HCT116 (cell line): Measurements from ENCODE around the gene CKM. TPM values are rescaled to one million over a fixed set of nuclear protein-coding genes. Genes with fewer than 3 reads are reported as not detected.

ENCODE experiments used
- ATAC-seq: fragments of 200-7000 bp; cut with Tn5 transposase; 2 replicates; pipeline ENCODE4 v1.9.1; 2020; ENCODE audit warnings: mild to moderate bottlenecking, moderate library complexity
- BruUV-seq: library from RNA; stranded (reverse); fragments of 400-500 nt; replicated peaks from 2 replicates; lab custom pipeline; 2021; lab: Mats Ljungman, UMichigan
- CTCF ChIA-PET: fragments of 300-600 bp; sonication (Branson Sonifier 250); formaldehyde crosslinking; loops from one replicate; lab custom pipeline; 2021; ENCODE audit warnings: antibody characterized with exemption; lab: Charles Lee
- POLR2A ChIA-PET: fragments of 300-600, 350-600 bp; sonication (Branson Sonifier 250); formaldehyde crosslinking; loops from one replicate; lab custom pipeline; 2021; ENCODE audit warnings: antibody characterized with exemption; lab: Charles Lee
- RAD21 ChIA-PET, 2 experiments: fragments of 300-600 bp; sonication (Branson Sonifier 250); formaldehyde crosslinking; loops; one replicate each; lab custom pipeline; 2023; ENCODE audit warnings: low total read pairs in 2 of 2; ENCODE audit not compliant: uncharacterized antibody in 2 of 2, unreplicated experiment in 2 of 2, low non-redundant PET in 1 of 2; lab: Charles Lee
- DNase-seq: peaks from one replicate; pipeline ENCODE4 v3.0.0-alpha.2; 2010; ENCODE audit warnings: low read depth, low spot score
- H2AFZ ChIP-seq: fragments of 200-600 bp; shearing (Covaris generic), sonication (generic); 2 replicates; pipeline ENCODE4 v1.6.1; 2017; ENCODE audit warnings: low read depth, mixed run types, mixed read lengths, antibody characterized with exemption, low read length; ENCODE audit not compliant: poor library complexity, severe bottlenecking
- H3K27ac ChIP-seq: 2 replicates; pipeline ENCODE4 v1.5.1; 2012; ENCODE audit warnings: low read depth, low read length
- H3K27me3 ChIP-seq: fragments of 200-600 bp; sonication (generic); 2 replicates; pipeline ENCODE4 v1.6.1; 2016; ENCODE audit warnings: mixed run types, low read length, mixed read lengths; ENCODE audit not compliant: insufficient read depth
- H3K36me3 ChIP-seq, 2 experiments: fragments of 200-500 bp in 1 of 2; fragments of 200-600 bp in 1 of 2; sonication (Bioruptor generic) in 1 of 2; sonication (generic) in 1 of 2; 2 replicates each; pipeline versions ENCODE4 v1.5.1 to v1.6.1; 2014 to 2016; ENCODE audit warnings: low read length in 2 of 2, inconsistent platforms in 1 of 2, mixed read lengths in 1 of 2, mixed run types in 1 of 2; ENCODE audit not compliant: insufficient read depth in 2 of 2, control insufficient read depth in 1 of 2
- H3K4me1 ChIP-seq, 2 experiments: fragments of 200-600 bp in 1 of 2; sonication (generic) in 1 of 2; 2 replicates each; pipeline versions ENCODE4 v1.5.1 to v1.6.1; 2012 to 2017; ENCODE audit warnings: low read length in 2 of 2, inconsistent platforms in 1 of 2, mild to moderate bottlenecking in 1 of 2, mixed read lengths in 1 of 2, mixed run types in 1 of 2, moderate library complexity in 1 of 2; ENCODE audit not compliant: insufficient read depth in 2 of 2, control insufficient read depth in 1 of 2
- H3K4me2 ChIP-seq: fragments of 200-600 bp; sonication (generic); 2 replicates; pipeline ENCODE4 v1.6.1; 2017; ENCODE audit warnings: mixed run types, low read length, mixed read lengths
- H3K4me3 ChIP-seq, 2 experiments: fragments of 200-600 bp in 1 of 2; sonication (generic) in 1 of 2; replicated peaks in 1 of 2; 2 replicates each; pipeline ENCODE4 v1.5.1; 2011 to 2016; ENCODE audit warnings: low read length in 2 of 2, control low read depth in 1 of 2, low read depth in 1 of 2, mild to moderate bottlenecking in 1 of 2, mixed read lengths in 1 of 2, mixed run types in 1 of 2
- H3K79me2 ChIP-seq: fragments of 200-600 bp; sonication (generic); 2 replicates; pipeline ENCODE4 v1.6.1; 2017; ENCODE audit warnings: mild to moderate bottlenecking, mixed run types, low read length, moderate library complexity, mixed read lengths; ENCODE audit not compliant: insufficient read depth
- H3K9ac ChIP-seq: fragments of 200-600 bp; sonication (generic); 2 replicates; pipeline ENCODE4 v1.6.1; 2016; ENCODE audit warnings: low read length, mixed read lengths
- H3K9me2 ChIP-seq: fragments of 200-600 bp; sonication (generic), shearing (Covaris generic); 2 replicates; pipeline ENCODE4 v1.6.1; 2017; ENCODE audit warnings: mixed run types, mild to moderate bottlenecking, moderate library complexity; ENCODE audit not compliant: insufficient read depth
- H3K9me3 ChIP-seq, 2 experiments: fragments of 200-500 bp in 1 of 2; fragments of 200-600 bp in 1 of 2; sonication (Bioruptor generic) in 1 of 2; sonication (generic) in 1 of 2; 2 replicates each; pipeline ENCODE4 v1.6.1; 2014 to 2017; ENCODE audit warnings: low read length in 2 of 2, mixed read lengths in 2 of 2, inconsistent platforms in 1 of 2, low read depth in 1 of 2, mild to moderate bottlenecking in 1 of 2, mixed run types in 1 of 2, moderate library complexity in 1 of 2; ENCODE audit not compliant: control insufficient read depth in 1 of 2, insufficient read depth in 1 of 2
- H4K20me1 ChIP-seq: fragments of 200-600 bp; sonication (generic), shearing (Covaris generic); 2 replicates; pipeline ENCODE4 v1.6.1; 2017; ENCODE audit warnings: mixed run types, mild to moderate bottlenecking, moderate library complexity; ENCODE audit not compliant: insufficient read depth
- ATF3 ChIP-seq: IDR thresholded peaks from 2 replicates; pipeline ENCODE4 v1.6.1; 2012
- CBX3 ChIP-seq: IDR thresholded peaks from 2 replicates; pipeline ENCODE4 v1.6.1; 2012; ENCODE audit warnings: low read depth
- CEBPB ChIP-seq: IDR thresholded peaks from 2 replicates; pipeline ENCODE4 v1.6.1; 2012; ENCODE audit warnings: low read depth
- CTCF ChIP-seq, 3 experiments: fragments of 200-600 bp in 1 of 3; sonication (generic) in 1 of 3; IDR thresholded peaks in 2 of 3; conservative IDR thresholded peaks in 1 of 3; 2 replicates each; pipeline ENCODE4 v1.5.1; 2012 to 2017; ENCODE audit warnings: low read depth in 2 of 3, low read length in 2 of 3, antibody characterized with exemption in 1 of 3, borderline replicate concordance in 1 of 3, control low read depth in 1 of 3, mild to moderate bottlenecking in 1 of 3, mixed read lengths in 1 of 3, mixed run types in 1 of 3, moderate library complexity in 1 of 3; ENCODE audit not compliant: insufficient read depth in 1 of 3
- EGR1 ChIP-seq: IDR thresholded peaks from 2 replicates; pipeline ENCODE4 v1.6.1; 2012; ENCODE audit warnings: low read depth
- ELF1 ChIP-seq: IDR thresholded peaks from 2 replicates; pipeline ENCODE4 v1.6.1; 2012; ENCODE audit warnings: low read depth, borderline replicate concordance
- EZH2 ChIP-seq: fragments of 200-600 bp; sonication (generic); IDR thresholded peaks from 2 replicates; pipeline ENCODE4 v1.6.1; 2017; ENCODE audit warnings: antibody characterized with exemption, mixed run types
- EZH2phosphoT487 ChIP-seq: fragments of 200-600 bp; IDR thresholded peaks from 2 replicates; pipeline ENCODE4 v1.6.1; 2018; ENCODE audit warnings: antibody characterized with exemption, borderline replicate concordance
- FOSL1 ChIP-seq: IDR thresholded peaks from 2 replicates; pipeline ENCODE4 v1.6.1; 2012; ENCODE audit warnings: low read depth
- JUND ChIP-seq: IDR thresholded peaks from 2 replicates; pipeline ENCODE4 v1.6.1; 2012
- POLR2A ChIP-seq: IDR thresholded peaks from 2 replicates; pipeline ENCODE4 v1.7.0; 2011; ENCODE audit warnings: borderline replicate concordance; ENCODE audit not compliant: insufficient read depth, insufficient read length; ENCODE audit errors: extremely low read depth
- POLR2AphosphoS5 ChIP-seq: IDR thresholded peaks from 2 replicates; pipeline ENCODE4 v1.6.1; 2011; ENCODE audit warnings: mild to moderate bottlenecking, low read depth, low read length, moderate library complexity
- RAD21 ChIP-seq: IDR thresholded peaks from 2 replicates; pipeline ENCODE4 v1.6.1; 2012; ENCODE audit warnings: low read depth, mild to moderate bottlenecking
- REST ChIP-seq: IDR thresholded peaks from 2 replicates; pipeline ENCODE4 v1.6.1; 2012; ENCODE audit warnings: low read depth
- SIN3A ChIP-seq: IDR thresholded peaks from 2 replicates; pipeline ENCODE4 v1.6.1; 2012; ENCODE audit warnings: low read depth
- SP1 ChIP-seq: IDR thresholded peaks from 2 replicates; pipeline ENCODE4 v1.6.1; 2012; ENCODE audit warnings: low read depth
- YY1 ChIP-seq: IDR thresholded peaks from 2 replicates; pipeline ENCODE4 v1.6.1; 2011; ENCODE audit warnings: low read length, low read depth, moderate library complexity, mild to moderate bottlenecking; ENCODE audit not compliant: insufficient replicate concordance; ENCODE audit errors: extremely low read depth
- ZFX ChIP-seq: fragments of 450-650 bp; IDR thresholded peaks from 2 replicates; pipeline ENCODE4 v1.6.1; 2017
- ZNF274 ChIP-seq: fragments of 200-500 bp; sonication (Bioruptor generic); IDR thresholded peaks from 2 replicates; pipeline ENCODE4 v1.6.1; 2014; ENCODE audit warnings: mild to moderate bottlenecking, low read depth, low read length, inconsistent platforms
- intact Hi-C: fragments of 100-400 bp; cut with micrococcal nuclease; formaldehyde crosslinking; loops from 2 replicates; pipeline ENCODE4 v1.10.0; 2022
- total RNA-seq: library from RNA; stranded (reverse); gene quantifications from one replicate; pipeline ENCODE4 v1.2.1, GENCODE V29; 2021; ENCODE audit not compliant: unreplicated experiment

The CKM gene
- total RNA-seq, 1 experiment from 2014 or later = not detected

- Histone ChIP-seq H3K9me2 (no peaks in the 10 kb centered on the region), H3K27ac (no peak overlapping the region), H3K9me3 (no peaks in the 10 kb centered on the region), H3K4me1 (peaks cover 10 to 17% of the 10 kb centered on the region in 2 experiments), H2AFZ (no peak overlapping the region), H3K27me3 (no peaks in the 10 kb centered on the region), H3K4me2 (no peak overlapping the region), H3K9ac (no peak overlapping the region), H3K36me3 (no peaks in the 10 kb centered on the region), H3K79me2 (no peaks in the 10 kb centered on the region), H3K4me3 (no peak overlapping the region), H4K20me1 (no peaks in the 10 kb centered on the region)
- DNase-seq = no peak
- TF ChIP-seq ZFX (no peak), ELF1 (no peak), CBX3 (no peak), YY1 (no peak), SIN3A (no peak), RAD21 (no peak), EGR1 (no peak), ZNF274 (no peak), POLR2A (no peak), SP1 (no peak), ATF3 (no peak), JUND (no peak), POLR2AphosphoS5 (no peak), CEBPB (no peak), REST (no peak), EZH2phosphoT487 (no peak), CTCF (IDR thresholded peaks at IDR 0.05 in 2 of 3, conservative IDR thresholded peaks at IDR 0.05 in 1 of 3; ENCODE audit: borderline replicate concordance in 1 of 3, insufficient read depth in 1 of 3, low read depth in 2 of 3, low read length in 2 of 3) (no peak), FOSL1 (no peak), EZH2 (no peak)
- ChIA-PET CTCF (no interaction called here), RAD21 (no interaction called here), POLR2A (no interaction called here)
- ATAC-seq = no peak
- BruUV-seq = no TSS peak
- intact Hi-C loops = no loop called here
These were observed 16.6 kb downstream of the CKM start for GRCh38 chr19:45306040-45306439.
